ENCODE data around the gene STAB1. TPM values are rescaled to one million over a fixed set of nuclear protein-coding genes. Genes with fewer than 3 reads are reported as not detected.

STAB1 gene
- total RNA-seq, 4 donors from 2014 or later: 76.2 to 167 (median 95.8) TPM

DNA sequence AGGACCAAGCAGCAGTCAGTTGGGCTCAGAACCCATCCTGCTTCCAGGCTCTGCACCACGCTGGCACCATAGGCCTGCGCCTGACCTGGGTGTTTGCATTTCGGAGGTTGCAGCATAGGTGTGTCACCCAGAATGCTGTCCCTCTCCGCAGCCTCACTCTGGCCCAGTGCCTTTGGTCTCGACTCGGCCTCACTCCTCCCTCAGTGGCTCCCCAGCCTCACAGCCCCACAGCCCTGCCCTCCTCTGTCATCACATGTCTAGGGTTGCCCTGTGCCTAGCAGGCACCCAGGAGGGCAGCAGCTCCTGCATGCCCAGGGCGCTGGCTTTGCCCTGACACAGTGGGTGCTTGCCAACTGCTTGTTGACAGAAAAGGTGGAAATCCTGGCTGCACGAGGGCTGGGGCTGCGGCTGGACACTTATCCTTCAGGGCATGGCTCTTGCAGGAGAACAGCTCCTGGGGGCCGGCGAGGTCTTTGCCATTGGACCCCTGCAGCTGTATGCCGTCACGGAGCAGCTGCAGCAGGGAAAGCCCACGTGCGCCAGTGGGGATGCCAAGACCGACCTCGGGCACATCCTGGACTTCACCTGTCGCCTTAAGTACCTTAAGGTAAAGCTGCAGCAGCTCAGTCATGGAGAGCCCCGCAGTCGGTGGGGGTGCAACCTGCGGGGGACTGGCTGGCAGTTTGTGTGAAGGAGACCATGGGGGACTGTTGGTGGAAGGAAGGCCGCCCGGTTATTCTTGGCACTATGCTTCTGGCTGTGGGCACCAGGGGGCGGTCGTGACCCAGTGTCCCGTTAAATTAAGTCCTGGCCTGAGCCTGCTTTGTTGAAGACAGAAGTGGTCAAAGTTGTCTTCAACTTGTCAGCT is 23.5 kb upstream of the STAB1 start:
- H3K4me3 ChIP-seq: no peak overlapping the region
- H3K27me3 ChIP-seq: no peaks in the 10 kb centered on the region
- ATAC-seq: peak; percentile 52
- H3K36me3 ChIP-seq: peaks cover 0 to 69% of the 10 kb centered on the region in 2 donors
- H3K27ac ChIP-seq: peak overlapping the region in 1 of 4 donors; percentile 2
- TF ChIP-seq POLR2AphosphoS5 (IDR thresholded peaks at IDR 0.05): no peak
- TF ChIP-seq, protein P1, sequence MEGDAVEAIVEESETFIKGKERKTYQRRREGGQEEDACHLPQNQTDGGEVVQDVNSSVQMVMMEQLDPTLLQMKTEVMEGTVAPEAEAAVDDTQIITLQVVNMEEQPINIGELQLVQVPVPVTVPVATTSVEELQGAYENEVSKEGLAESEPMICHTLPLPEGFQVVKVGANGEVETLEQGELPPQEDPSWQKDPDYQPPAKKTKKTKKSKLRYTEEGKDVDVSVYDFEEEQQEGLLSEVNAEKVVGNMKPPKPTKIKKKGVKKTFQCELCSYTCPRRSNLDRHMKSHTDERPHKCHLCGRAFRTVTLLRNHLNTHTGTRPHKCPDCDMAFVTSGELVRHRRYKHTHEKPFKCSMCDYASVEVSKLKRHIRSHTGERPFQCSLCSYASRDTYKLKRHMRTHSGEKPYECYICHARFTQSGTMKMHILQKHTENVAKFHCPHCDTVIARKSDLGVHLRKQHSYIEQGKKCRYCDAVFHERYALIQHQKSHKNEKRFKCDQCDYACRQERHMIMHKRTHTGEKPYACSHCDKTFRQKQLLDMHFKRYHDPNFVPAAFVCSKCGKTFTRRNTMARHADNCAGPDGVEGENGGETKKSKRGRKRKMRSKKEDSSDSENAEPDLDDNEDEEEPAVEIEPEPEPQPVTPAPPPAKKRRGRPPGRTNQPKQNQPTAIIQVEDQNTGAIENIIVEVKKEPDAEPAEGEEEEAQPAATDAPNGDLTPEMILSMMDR (IDR thresholded peaks at IDR 0.05): peak in 3 of 4 experiments; percentile 71 to 81 (median 73)
- 49 to 53% methylated on average over 9 to 10 of the region's 26 CpGs for WGBS, 2 donors (ENCODE audit: low coverage in 1 of 2)
- H3K9me3 ChIP-seq: no peaks in the 10 kb centered on the region
- H3K4me1 ChIP-seq: peaks cover 0 to 54% (median 11%) of the 10 kb centered on the region in 3 donors

DNA sequence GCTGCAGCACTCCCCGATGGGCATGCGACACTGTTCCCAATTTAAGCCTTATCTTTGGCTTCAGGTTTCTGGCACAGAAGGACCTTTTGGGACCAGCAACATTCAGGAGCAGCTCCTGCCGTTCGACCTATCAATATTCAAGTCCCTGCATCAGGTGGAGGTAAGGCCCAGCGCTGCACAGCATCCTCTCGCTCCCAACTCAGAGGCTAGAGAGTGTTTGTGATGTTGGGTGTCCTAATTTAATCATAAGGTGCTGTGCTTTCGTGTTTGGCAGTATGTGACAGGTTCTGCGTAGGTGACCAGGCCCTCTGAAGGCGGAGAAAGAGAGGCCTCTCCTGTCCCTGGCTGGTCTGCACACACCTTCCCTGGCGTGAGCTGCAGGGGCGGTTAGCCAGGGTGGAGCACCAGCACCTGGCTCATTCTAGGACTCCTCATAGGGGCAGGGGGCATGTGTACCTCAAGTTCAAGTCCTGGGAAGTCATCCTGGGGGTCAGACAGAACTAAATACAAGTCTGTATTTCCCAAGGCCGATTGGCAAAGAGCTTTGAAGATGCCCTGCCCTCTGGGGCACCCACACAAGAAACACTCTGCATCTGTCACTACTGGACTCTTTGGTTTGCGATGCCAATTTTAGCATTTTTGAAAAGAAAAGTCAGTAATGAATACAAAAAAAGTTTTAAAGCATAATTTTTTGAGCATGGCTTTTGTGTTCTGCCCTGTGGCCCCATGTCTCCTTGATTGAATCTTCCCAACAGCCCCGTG is 22.7 kb upstream of the STAB1 start:
- peaks cover 0 to 74% of the 10 kb centered on the region in 2 donors for H3K36me3 ChIP-seq
- no peak for ATAC-seq
- peaks cover 0 to 48% (median 11%) of the 10 kb centered on the region in 3 donors for H3K4me1 ChIP-seq
- H3K9me3 ChIP-seq: no peaks in the 10 kb centered on the region
- H3K4me3 ChIP-seq: no peak overlapping the region
- WGBS, 2 donors (ENCODE audit: low coverage in 1 of 2): 74 to 88% methylated on average over 4 to 8 of the region's 14 CpGs
- TF ChIP-seq POLR2AphosphoS5 (IDR thresholded peaks at IDR 0.05) (no peak), POLR2A (IDR thresholded peaks at IDR 0.05) (no peak), EP300 (IDR thresholded peaks at IDR 0.05) (no peak)
- TF ChIP-seq, protein P1 (IDR thresholded peaks at IDR 0.05): no peak
- H3K27ac ChIP-seq: peak overlapping the region in 1 of 4 donors; percentile 31
- H3K27me3 ChIP-seq: no peaks in the 10 kb centered on the region

DNA sequence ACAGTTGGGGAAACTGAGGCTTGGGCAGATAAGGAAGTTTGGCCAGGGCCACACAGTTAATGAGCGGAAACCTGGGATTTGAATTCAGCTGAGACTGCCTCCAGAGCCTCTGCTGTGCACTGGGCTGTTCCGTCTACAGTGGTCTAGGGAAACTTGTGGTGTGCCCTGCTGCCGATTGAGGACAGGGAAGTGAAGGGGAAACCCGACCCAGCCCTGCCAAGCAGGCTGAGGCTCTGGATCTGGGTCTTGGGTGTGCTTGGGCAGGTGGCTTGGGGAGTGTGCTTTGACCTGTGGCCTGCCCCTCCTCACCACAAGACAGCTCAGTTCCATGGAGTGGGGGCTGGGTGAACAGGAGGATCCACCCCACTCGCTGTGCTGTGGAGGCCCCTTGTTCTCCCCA is 22.1 kb upstream of the STAB1 start:
- WGBS, 2 donors (ENCODE audit: low coverage in 1 of 2): 91 to 100% methylated on average over 2 to 4 of the region's 5 CpGs
- Histone ChIP-seq H3K4me3 (no peak overlapping the region), H3K4me1 (peaks cover 0 to 42% (median 10%) of the 10 kb centered on the region in 3 donors), H3K27me3 (no peaks in the 10 kb centered on the region), H3K9me3 (no peaks in the 10 kb centered on the region), H3K27ac (peak overlapping the region in 2 of 4 donors; percentile 24 to 42), H3K36me3 (peaks cover 0 to 79% of the 10 kb centered on the region in 2 donors)
- TF ChIP-seq, protein P1 (IDR thresholded peaks at IDR 0.05): no peak
- TF ChIP-seq POLR2A (IDR thresholded peaks at IDR 0.05) (no peak), POLR2AphosphoS5 (IDR thresholded peaks at IDR 0.05) (no peak), EP300 (IDR thresholded peaks at IDR 0.05) (no peak)
- no peak for ATAC-seq

DNA sequence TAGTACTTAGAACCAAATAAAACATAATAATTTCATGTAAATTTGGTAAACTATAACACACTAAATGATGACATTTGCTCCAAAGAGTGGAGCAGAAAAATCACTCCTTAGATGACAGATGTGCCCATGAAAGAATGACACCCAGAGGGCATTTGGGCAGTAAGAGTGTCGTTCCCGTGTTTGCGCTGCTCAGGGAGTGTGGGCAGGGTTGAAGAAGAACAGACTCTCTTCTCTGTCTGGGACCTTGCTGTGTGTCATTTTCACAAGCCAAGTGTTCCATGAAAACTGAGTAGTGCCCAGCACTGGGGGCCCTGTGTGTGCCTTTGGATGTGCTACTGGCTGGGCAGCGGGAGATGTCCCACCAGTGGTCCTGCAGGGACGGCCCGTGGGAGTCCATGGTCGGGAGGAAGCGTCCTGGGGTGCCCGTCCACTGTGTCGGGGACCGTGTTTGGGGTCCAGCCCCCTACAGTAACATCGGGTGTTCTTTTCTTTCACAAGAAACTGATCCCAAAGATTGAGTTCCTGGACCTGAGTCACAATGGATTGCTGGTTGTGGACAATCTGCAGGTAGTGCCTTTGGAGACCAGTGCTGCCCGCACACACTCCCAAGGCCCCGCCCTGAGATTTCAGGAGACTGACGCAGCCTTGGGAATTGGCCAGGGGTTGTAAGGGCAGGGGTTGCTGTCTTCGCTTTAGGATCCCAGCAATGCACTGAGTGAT is 17.9 kb upstream of the STAB1 start:
- ATAC-seq: no peak
- 85 to 96% methylated on average over 3 to 9 of the region's 16 CpGs for WGBS, 2 donors (ENCODE audit: low coverage in 1 of 2)

More for the DNA sequence above, 17.9 kb upstream of the STAB1 start:
- Histone ChIP-seq H3K9me3 (no peaks in the 10 kb centered on the region), H3K27me3 (no peaks in the 10 kb centered on the region), H3K27ac (no peak overlapping the region), H3K36me3 (peaks cover 0 to 100% of the 10 kb centered on the region in 2 donors), H3K4me1 (peaks cover 0 to 4% (median 0%) of the 10 kb centered on the region in 3 donors), H3K4me3 (no peak overlapping the region)
- no peak for TF ChIP-seq EP300 (IDR thresholded peaks at IDR 0.05)
- TF ChIP-seq POLR2AphosphoS5 (IDR thresholded peaks at IDR 0.05): no peak
- TF ChIP-seq, protein P1 (IDR thresholded peaks at IDR 0.05): no peak
- TF ChIP-seq POLR2A (IDR thresholded peaks at IDR 0.05): no peak
